HCT116 (cell line): Measurements from ENCODE around the gene FAM13A. TPM values are rescaled to one million over a fixed set of nuclear protein-coding genes. Genes with fewer than 3 reads are reported as not detected.
"Not testable (repeated sequence)": the region's sequence is repeated elsewhere in the genome, so short reads cannot be mapped to it uniquely, and the experiment has no call there.

ENCODE experiments used
- ATAC-seq: fragments of 200-7000 bp; cut with Tn5 transposase; 2 replicates; pipeline ENCODE4 v1.9.1; 2020; ENCODE audit warnings: mild to moderate bottlenecking, moderate library complexity
- BruUV-seq: library from RNA; stranded (reverse); fragments of 400-500 nt; replicated peaks from 2 replicates; lab custom pipeline; 2021; lab: Mats Ljungman, UMichigan
- CTCF ChIA-PET: fragments of 300-600 bp; sonication (Branson Sonifier 250); formaldehyde crosslinking; loops from one replicate; lab custom pipeline; 2021; ENCODE audit warnings: antibody characterized with exemption; lab: Charles Lee
- POLR2A ChIA-PET: fragments of 300-600, 350-600 bp; sonication (Branson Sonifier 250); formaldehyde crosslinking; loops from one replicate; lab custom pipeline; 2021; ENCODE audit warnings: antibody characterized with exemption; lab: Charles Lee
- RAD21 ChIA-PET, 2 experiments: fragments of 300-600 bp; sonication (Branson Sonifier 250); formaldehyde crosslinking; loops; one replicate each; lab custom pipeline; 2023; ENCODE audit warnings: low total read pairs in 2 of 2; ENCODE audit not compliant: uncharacterized antibody in 2 of 2, unreplicated experiment in 2 of 2, low non-redundant PET in 1 of 2; lab: Charles Lee
- DNase-seq: peaks from one replicate; pipeline ENCODE4 v3.0.0-alpha.2; 2010; ENCODE audit warnings: low read depth, low spot score
- H2AFZ ChIP-seq: fragments of 200-600 bp; shearing (Covaris generic), sonication (generic); 2 replicates; pipeline ENCODE4 v1.6.1; 2017; ENCODE audit warnings: low read depth, mixed run types, mixed read lengths, antibody characterized with exemption, low read length; ENCODE audit not compliant: poor library complexity, severe bottlenecking
- H3K27ac ChIP-seq: 2 replicates; pipeline ENCODE4 v1.5.1; 2012; ENCODE audit warnings: low read depth, low read length
- H3K27me3 ChIP-seq: fragments of 200-600 bp; sonication (generic); 2 replicates; pipeline ENCODE4 v1.6.1; 2016; ENCODE audit warnings: mixed run types, low read length, mixed read lengths; ENCODE audit not compliant: insufficient read depth
- H3K36me3 ChIP-seq, 2 experiments: fragments of 200-500 bp in 1 of 2; fragments of 200-600 bp in 1 of 2; sonication (Bioruptor generic) in 1 of 2; sonication (generic) in 1 of 2; 2 replicates each; pipeline versions ENCODE4 v1.5.1 to v1.6.1; 2014 to 2016; ENCODE audit warnings: low read length in 2 of 2, inconsistent platforms in 1 of 2, mixed read lengths in 1 of 2, mixed run types in 1 of 2; ENCODE audit not compliant: insufficient read depth in 2 of 2, control insufficient read depth in 1 of 2
- H3K4me1 ChIP-seq, 2 experiments: fragments of 200-600 bp in 1 of 2; sonication (generic) in 1 of 2; 2 replicates each; pipeline versions ENCODE4 v1.5.1 to v1.6.1; 2012 to 2017; ENCODE audit warnings: low read length in 2 of 2, inconsistent platforms in 1 of 2, mild to moderate bottlenecking in 1 of 2, mixed read lengths in 1 of 2, mixed run types in 1 of 2, moderate library complexity in 1 of 2; ENCODE audit not compliant: insufficient read depth in 2 of 2, control insufficient read depth in 1 of 2
- H3K4me2 ChIP-seq: fragments of 200-600 bp; sonication (generic); 2 replicates; pipeline ENCODE4 v1.6.1; 2017; ENCODE audit warnings: mixed run types, low read length, mixed read lengths
- H3K4me3 ChIP-seq, 2 experiments: fragments of 200-600 bp in 1 of 2; sonication (generic) in 1 of 2; replicated peaks in 1 of 2; 2 replicates each; pipeline ENCODE4 v1.5.1; 2011 to 2016; ENCODE audit warnings: low read length in 2 of 2, control low read depth in 1 of 2, low read depth in 1 of 2, mild to moderate bottlenecking in 1 of 2, mixed read lengths in 1 of 2, mixed run types in 1 of 2
- H3K79me2 ChIP-seq: fragments of 200-600 bp; sonication (generic); 2 replicates; pipeline ENCODE4 v1.6.1; 2017; ENCODE audit warnings: mild to moderate bottlenecking, mixed run types, low read length, moderate library complexity, mixed read lengths; ENCODE audit not compliant: insufficient read depth
- H3K9ac ChIP-seq: fragments of 200-600 bp; sonication (generic); 2 replicates; pipeline ENCODE4 v1.6.1; 2016; ENCODE audit warnings: low read length, mixed read lengths
- H3K9me2 ChIP-seq: fragments of 200-600 bp; sonication (generic), shearing (Covaris generic); 2 replicates; pipeline ENCODE4 v1.6.1; 2017; ENCODE audit warnings: mixed run types, mild to moderate bottlenecking, moderate library complexity; ENCODE audit not compliant: insufficient read depth
- H3K9me3 ChIP-seq, 2 experiments: fragments of 200-500 bp in 1 of 2; fragments of 200-600 bp in 1 of 2; sonication (Bioruptor generic) in 1 of 2; sonication (generic) in 1 of 2; 2 replicates each; pipeline ENCODE4 v1.6.1; 2014 to 2017; ENCODE audit warnings: low read length in 2 of 2, mixed read lengths in 2 of 2, inconsistent platforms in 1 of 2, low read depth in 1 of 2, mild to moderate bottlenecking in 1 of 2, mixed run types in 1 of 2, moderate library complexity in 1 of 2; ENCODE audit not compliant: control insufficient read depth in 1 of 2, insufficient read depth in 1 of 2
- H4K20me1 ChIP-seq: fragments of 200-600 bp; sonication (generic), shearing (Covaris generic); 2 replicates; pipeline ENCODE4 v1.6.1; 2017; ENCODE audit warnings: mixed run types, mild to moderate bottlenecking, moderate library complexity; ENCODE audit not compliant: insufficient read depth
- ATF3 ChIP-seq: IDR thresholded peaks from 2 replicates; pipeline ENCODE4 v1.6.1; 2012
- CBX3 ChIP-seq: IDR thresholded peaks from 2 replicates; pipeline ENCODE4 v1.6.1; 2012; ENCODE audit warnings: low read depth
- CTCF ChIP-seq, 3 experiments: fragments of 200-600 bp in 1 of 3; sonication (generic) in 1 of 3; IDR thresholded peaks in 2 of 3; conservative IDR thresholded peaks in 1 of 3; 2 replicates each; pipeline ENCODE4 v1.5.1; 2012 to 2017; ENCODE audit warnings: low read depth in 2 of 3, low read length in 2 of 3, antibody characterized with exemption in 1 of 3, borderline replicate concordance in 1 of 3, control low read depth in 1 of 3, mild to moderate bottlenecking in 1 of 3, mixed read lengths in 1 of 3, mixed run types in 1 of 3, moderate library complexity in 1 of 3; ENCODE audit not compliant: insufficient read depth in 1 of 3
- EGR1 ChIP-seq: IDR thresholded peaks from 2 replicates; pipeline ENCODE4 v1.6.1; 2012; ENCODE audit warnings: low read depth
- ELF1 ChIP-seq: IDR thresholded peaks from 2 replicates; pipeline ENCODE4 v1.6.1; 2012; ENCODE audit warnings: low read depth, borderline replicate concordance
- EZH2phosphoT487 ChIP-seq: fragments of 200-600 bp; IDR thresholded peaks from 2 replicates; pipeline ENCODE4 v1.6.1; 2018; ENCODE audit warnings: antibody characterized with exemption, borderline replicate concordance
- FOSL1 ChIP-seq: IDR thresholded peaks from 2 replicates; pipeline ENCODE4 v1.6.1; 2012; ENCODE audit warnings: low read depth
- JUND ChIP-seq: IDR thresholded peaks from 2 replicates; pipeline ENCODE4 v1.6.1; 2012
- MAX ChIP-seq: IDR thresholded peaks from 2 replicates; pipeline ENCODE4 v1.6.1; 2012
- POLR2A ChIP-seq: IDR thresholded peaks from 2 replicates; pipeline ENCODE4 v1.7.0; 2011; ENCODE audit warnings: borderline replicate concordance; ENCODE audit not compliant: insufficient read depth, insufficient read length; ENCODE audit errors: extremely low read depth
- POLR2AphosphoS5 ChIP-seq: IDR thresholded peaks from 2 replicates; pipeline ENCODE4 v1.6.1; 2011; ENCODE audit warnings: mild to moderate bottlenecking, low read depth, low read length, moderate library complexity
- RAD21 ChIP-seq: IDR thresholded peaks from 2 replicates; pipeline ENCODE4 v1.6.1; 2012; ENCODE audit warnings: low read depth, mild to moderate bottlenecking
- SIN3A ChIP-seq: IDR thresholded peaks from 2 replicates; pipeline ENCODE4 v1.6.1; 2012; ENCODE audit warnings: low read depth
- SP1 ChIP-seq: IDR thresholded peaks from 2 replicates; pipeline ENCODE4 v1.6.1; 2012; ENCODE audit warnings: low read depth
- SRF ChIP-seq: IDR thresholded peaks from 2 replicates; pipeline ENCODE4 v1.6.1; 2012; ENCODE audit warnings: low read depth
- TCF7L2 ChIP-seq: IDR thresholded peaks from 2 replicates; pipeline ENCODE4 v1.7.0; 2011; ENCODE audit warnings: borderline replicate concordance, inconsistent platforms; ENCODE audit not compliant: insufficient read depth, insufficient read length; ENCODE audit errors: extremely low read depth
- YY1 ChIP-seq: IDR thresholded peaks from 2 replicates; pipeline ENCODE4 v1.6.1; 2011; ENCODE audit warnings: low read length, low read depth, moderate library complexity, mild to moderate bottlenecking; ENCODE audit not compliant: insufficient replicate concordance; ENCODE audit errors: extremely low read depth
- ZBTB33 ChIP-seq: IDR thresholded peaks from 2 replicates; pipeline ENCODE4 v1.6.1; 2011; ENCODE audit warnings: mild to moderate bottlenecking, low read length, moderate library complexity; ENCODE audit not compliant: insufficient replicate concordance; ENCODE audit errors: extremely low read depth
- ZNF274 ChIP-seq: fragments of 200-500 bp; sonication (Bioruptor generic); IDR thresholded peaks from 2 replicates; pipeline ENCODE4 v1.6.1; 2014; ENCODE audit warnings: mild to moderate bottlenecking, low read depth, low read length, inconsistent platforms
- intact Hi-C: fragments of 100-400 bp; cut with micrococcal nuclease; formaldehyde crosslinking; loops from 2 replicates; pipeline ENCODE4 v1.10.0; 2022
- total RNA-seq: library from RNA; stranded (reverse); gene quantifications from one replicate; pipeline ENCODE4 v1.2.1, GENCODE V29; 2021; ENCODE audit not compliant: unreplicated experiment

FAM13A gene
- total RNA-seq, 1 experiment from 2014 or later: 17.2 TPM

GRCh38 chr4:88995257-88995656, 61.7 kb downstream of the FAM13A start:
- H3K4me2 ChIP-seq, H2AFZ ChIP-seq, H3K9me3 ChIP-seq, H3K36me3 ChIP-seq, CTCF ChIA-PET, H3K4me3 ChIP-seq, intact Hi-C loops, BruUV-seq, H3K27ac ChIP-seq, H4K20me1 ChIP-seq, H3K9me2 ChIP-seq, H3K79me2 ChIP-seq, ATAC-seq, H3K9ac ChIP-seq, RAD21 ChIA-PET, POLR2A ChIA-PET, DNase-seq, H3K27me3 ChIP-seq: not testable (repeated sequence)
- peaks cover 7 to 12% of the 10 kb centered on the region in 2 experiments; a peak in 2 of 4 replicates for H3K4me1 ChIP-seq

- H3K4me2 ChIP-seq: no peak overlapping the region
- DNase-seq (no peak), ATAC-seq (no peak)
- H2AFZ ChIP-seq: no peak overlapping the region
- H3K79me2 ChIP-seq: no peaks in the 10 kb centered on the region
- no peaks in the 10 kb centered on the region for H3K36me3 ChIP-seq
- H3K9ac ChIP-seq: no peak overlapping the region
- no peaks in the 10 kb centered on the region for H3K9me2 ChIP-seq
- RAD21 ChIA-PET: no interaction called here
- H3K4me1 ChIP-seq: peaks cover 7 to 12% of the 10 kb centered on the region in 2 experiments; a peak in 2 of 4 replicates
- no TSS peak for BruUV-seq
- H4K20me1 ChIP-seq: no peaks in the 10 kb centered on the region
- H3K4me3 ChIP-seq: no peak overlapping the region
- POLR2A ChIA-PET: no interaction called here
- H3K27ac ChIP-seq: no peak overlapping the region
- CTCF ChIA-PET: no interaction called here
- H3K27me3 ChIP-seq: no peaks in the 10 kb centered on the region
- no peaks in the 10 kb centered on the region for H3K9me3 ChIP-seq
- intact Hi-C loops: no loop called here
- no peak for TF ChIP-seq EGR1
- TF ChIP-seq CTCF (IDR thresholded peaks at IDR 0.05 in 2 of 3, conservative IDR thresholded peaks at IDR 0.05 in 1 of 3; ENCODE audit: borderline replicate concordance in 1 of 3, insufficient read depth in 1 of 3, low read depth in 2 of 3, low read length in 2 of 3): no peak
- TF ChIP-seq TCF7L2: no peak
- TF ChIP-seq JUND: no peak
- TF ChIP-seq CBX3: no peak
- TF ChIP-seq ELF1: no peak
- TF ChIP-seq ZNF274: no peak
- TF ChIP-seq MAX: no peak
- TF ChIP-seq POLR2AphosphoS5: no peak
- no peak for TF ChIP-seq YY1
- no peak for TF ChIP-seq FOSL1
- no peak for TF ChIP-seq SIN3A
- no peak for TF ChIP-seq SRF
- no peak for TF ChIP-seq POLR2A
- TF ChIP-seq ZBTB33: no peak
- TF ChIP-seq ATF3: no peak
- no peak for TF ChIP-seq RAD21
- TF ChIP-seq SP1: no peak
- no peak for TF ChIP-seq EZH2phosphoT487
These were observed 63.7 kb downstream of the FAM13A start for GRCh38 chr4:88993246-88993645.
